Measurements from ENCODE around the gene H6PD. TPM values are rescaled to one million over a fixed set of nuclear protein-coding genes. Genes with fewer than 3 reads are reported as not detected.

H6PD gene
- total RNA-seq, 2 experiments from 2014 or later, result 7.5 to 7.8 TPM

DNA sequence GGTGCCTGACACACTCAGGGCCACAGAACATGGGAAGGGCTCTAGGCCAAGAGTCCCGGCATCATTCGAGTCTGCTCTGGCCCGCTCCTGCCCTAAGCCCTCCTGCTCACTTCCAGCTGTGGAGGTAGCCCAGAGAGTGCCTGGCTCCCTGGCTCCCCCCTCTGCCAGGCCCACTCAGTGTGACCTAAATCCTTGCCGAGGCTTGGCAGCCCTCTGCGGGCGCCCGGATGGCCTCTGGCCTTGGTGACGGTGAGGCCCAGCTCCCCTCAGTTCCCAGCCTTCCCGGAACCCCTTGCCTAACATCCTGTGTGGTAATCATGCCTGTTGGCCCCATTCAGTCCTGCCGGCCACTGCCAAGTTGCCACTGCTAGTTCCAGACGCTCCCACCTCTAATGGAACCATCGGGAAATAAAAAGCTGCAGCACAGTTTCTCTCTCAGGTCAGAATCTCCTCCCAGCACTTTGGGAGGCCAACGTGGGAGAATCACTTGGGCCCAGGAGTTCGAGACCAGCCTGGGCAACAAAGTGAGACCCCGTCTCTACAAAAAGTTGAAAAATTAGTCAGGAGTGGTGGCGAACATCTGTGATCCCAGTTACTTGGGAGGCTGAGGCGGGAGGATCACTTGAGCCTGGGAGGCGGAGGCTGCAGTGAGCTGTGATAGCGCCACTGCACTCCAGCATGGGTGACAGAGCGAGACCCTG lies 1.2 kb upstream of the H6PD start:
- intact Hi-C loops (cut with micrococcal nuclease), result no loop called here
- ChIA-PET CTCF (interaction anchor here (0.8 to 2.3 kb wide), 6 partner anchors 10 to 228 kb away, joined by 3 to 8 read pairs (median 3); no protein-coding TSS in a partner anchor), POLR2A (interaction anchor here (0.5 to 1.6 kb wide), 2 partner anchors 11 to 751 kb away, joined by 3 to 4 read pairs; no protein-coding TSS in a partner anchor)
- no peak for TF ChIP-seq CTCF (IDR thresholded peaks at IDR 0.05)
- Mint-ChIP-seq H3K36me3 (ENCODE audit: low read depth) (no peaks in the 10 kb centered on the region), H3K4me1 (ENCODE audit: low read depth) (peaks cover 28% of the 10 kb centered on the region), H3K9me3 (no peaks in the 10 kb centered on the region), H3K27me3 (no peaks in the 10 kb centered on the region), H3K4me3 (no peak overlapping the region), H3K27ac (no peak overlapping the region)
- no peak for ATAC-seq
- DNase-seq, result no peak

- H3K9me3 Mint-ChIP-seq, result no peaks in the 10 kb centered on the region
- ATAC-seq (no peak), DNase-seq (no peak)
- no peaks in the 10 kb centered on the region for H3K27me3 Mint-ChIP-seq
- ChIA-PET CTCF (interaction anchor here (1.1 to 2.3 kb wide), 5 partner anchors 16 to 229 kb away, joined by 3 to 8 read pairs (median 3); no protein-coding TSS in a partner anchor), POLR2A (interaction anchor here (0.7 to 1.6 kb wide), 2 partner anchors 9 to 10 kb away, joined by 3 to 4 read pairs; no protein-coding TSS in a partner anchor)
- intact Hi-C loops (cut with micrococcal nuclease), result no loop called here
- H3K4me1 Mint-ChIP-seq (ENCODE audit: low read depth), result peaks cover 32% of the 10 kb centered on the region
- H3K4me3 Mint-ChIP-seq, result peak overlapping the region; percentile 84
- no peaks in the 10 kb centered on the region for H3K36me3 Mint-ChIP-seq (ENCODE audit: low read depth)
- H3K27ac Mint-ChIP-seq, result peak overlapping the region; percentile 93
- TF ChIP-seq CTCF (IDR thresholded peaks at IDR 0.05), result no peak
These were observed 692 bp upstream of the H6PD start for GRCh38 chr1:9233942-9234222.

DNA sequence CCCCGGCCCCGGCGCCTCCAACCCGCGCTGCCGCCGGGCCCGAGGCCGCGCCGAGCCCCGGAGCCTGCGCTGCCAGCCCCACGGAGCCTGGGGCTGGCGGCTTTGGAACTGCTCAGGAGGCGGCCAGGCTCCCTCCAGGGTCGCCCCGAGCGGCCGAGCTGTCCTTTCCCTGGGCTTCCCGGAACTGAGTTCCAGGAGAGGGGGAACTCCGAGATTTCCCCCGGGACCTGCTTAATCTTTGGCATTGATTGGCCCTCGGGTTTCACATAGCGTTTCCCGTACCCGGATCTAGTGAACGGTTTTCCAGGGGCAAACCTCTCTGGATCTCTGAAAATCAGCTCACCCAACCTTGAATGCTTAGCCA lies 504 bp downstream of the H6PD start:
- ChIA-PET POLR2A (interaction anchor here (0.6 to 2.0 kb wide), 3 partner anchors 9 to 334 kb away, joined by 3 to 5 read pairs (median 3); no protein-coding TSS in a partner anchor), CTCF (interaction anchor here (1.4 to 2.3 kb wide), 4 partner anchors 15 to 34 kb away, joined by 3 to 8 read pairs (median 6); no protein-coding TSS in a partner anchor)
- Mint-ChIP-seq H3K27me3 (no peaks in the 10 kb centered on the region), H3K36me3 (ENCODE audit: low read depth) (no peaks in the 10 kb centered on the region), H3K4me3 (peak overlapping the region; percentile 86), H3K27ac (peak overlapping the region; percentile 86), H3K4me1 (ENCODE audit: low read depth) (peaks cover 43% of the 10 kb centered on the region), H3K9me3 (no peaks in the 10 kb centered on the region)
- intact Hi-C loops (cut with micrococcal nuclease), result no loop called here
- ATAC-seq, result no peak
- no peak for DNase-seq
- TF ChIP-seq CTCF (IDR thresholded peaks at IDR 0.05), result no peak

- Mint-ChIP-seq H3K36me3 (ENCODE audit: low read depth) (no peaks in the 10 kb centered on the region), H3K9me3 (no peaks in the 10 kb centered on the region), H3K27me3 (no peaks in the 10 kb centered on the region), H3K4me1 (ENCODE audit: low read depth) (peaks cover 48% of the 10 kb centered on the region), H3K4me3 (peak overlapping the region; percentile 86), H3K27ac (peak overlapping the region; percentile 86)
- POLR2A ChIA-PET, result interaction anchor here (0.6 to 2.0 kb wide), 3 partner anchors 9 to 335 kb away, joined by 3 to 5 read pairs (median 3); no protein-coding TSS in a partner anchor
- ATAC-seq (no peak), DNase-seq (no peak)
- CTCF ChIA-PET, result interaction anchor here (1.4 to 1.8 kb wide), 3 partner anchors 15 to 93 kb away, joined by 5 to 7 read pairs (median 6); no protein-coding TSS in a partner anchor
- no peak for TF ChIP-seq CTCF (IDR thresholded peaks at IDR 0.05)
- intact Hi-C loops (cut with micrococcal nuclease), result no loop called here
These were observed 986 bp downstream of the H6PD start for GRCh38 chr1:9235560-9235959.

DNA sequence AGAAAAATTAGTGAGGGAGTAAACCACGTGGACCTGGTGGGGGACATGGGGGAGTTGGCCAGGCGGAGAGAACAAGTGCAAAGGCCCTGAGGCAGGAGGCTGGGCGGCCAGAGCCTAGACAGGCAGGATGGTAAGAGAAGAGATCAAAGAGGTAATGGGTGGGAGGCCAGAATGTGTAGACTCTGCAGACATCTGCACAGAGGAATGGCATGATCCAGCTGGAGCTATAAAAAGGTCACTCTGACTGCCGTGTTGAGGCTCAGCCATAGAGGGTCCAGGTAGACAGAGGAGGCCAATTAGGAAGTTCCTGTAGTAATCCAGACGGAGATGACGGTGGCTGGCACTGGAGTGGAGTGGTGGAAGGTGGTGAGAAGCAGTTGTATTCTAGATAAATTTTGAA lies 3.6 kb downstream of the H6PD start:
- ATAC-seq (no peak), DNase-seq (no peak)
- Mint-ChIP-seq H3K27ac (no peak overlapping the region), H3K36me3 (ENCODE audit: low read depth) (no peaks in the 10 kb centered on the region), H3K4me3 (no peak overlapping the region), H3K27me3 (no peaks in the 10 kb centered on the region), H3K9me3 (no peaks in the 10 kb centered on the region), H3K4me1 (ENCODE audit: low read depth) (peaks cover 47% of the 10 kb centered on the region)
- CTCF ChIA-PET, result interaction anchor here (4.2 kb wide), 1 partner anchor 12 kb away, joined by 14 read pairs; no protein-coding TSS in a partner anchor
- TF ChIP-seq CTCF (IDR thresholded peaks at IDR 0.05), result no peak
- POLR2A ChIA-PET, result no interaction called here
- intact Hi-C loops (cut with micrococcal nuclease), result no loop called here
